Effector memory CD4-positive, alpha-beta T cell (primary cell): ENCODE data around the gene NKX6-2.
"Not testable (repeated sequence)": the region's sequence is repeated elsewhere in the genome, so short reads cannot be mapped to it uniquely, and the experiment has no call there.

Experiments used
- DNase-seq, 3 donors: peaks; one replicate each; pipeline ENCODE4 v3.0.0-alpha.2; 2020
- H3K27ac ChIP-seq: 2 replicates; pipeline ENCODE4 v1.7.0; 2013; ENCODE audit warnings: mild to moderate bottlenecking, low read length, moderate library complexity; ENCODE audit not compliant: insufficient read depth, poor library complexity, severe bottlenecking
- H3K27me3 ChIP-seq: replicated peaks from 2 replicates; pipeline ENCODE4 v1.7.0; 2013; ENCODE audit warnings: mild to moderate bottlenecking, low read length; ENCODE audit not compliant: insufficient read depth, control insufficient read depth, poor library complexity, severe bottlenecking
- H3K36me3 ChIP-seq: 2 replicates; pipeline ENCODE4 v1.7.0; 2013; ENCODE audit warnings: mild to moderate bottlenecking, low read length, moderate library complexity; ENCODE audit not compliant: control insufficient read depth, insufficient read depth
- H3K4me1 ChIP-seq: 2 replicates; pipeline ENCODE4 v1.7.0; 2013; ENCODE audit warnings: low read length, mild to moderate bottlenecking; ENCODE audit not compliant: control insufficient read depth, insufficient read depth, poor library complexity, severe bottlenecking
- H3K4me3 ChIP-seq: 2 replicates; pipeline ENCODE4 v1.7.0; 2013; ENCODE audit warnings: low read length, low read depth, mild to moderate bottlenecking; ENCODE audit not compliant: insufficient read depth, poor library complexity, severe bottlenecking
- H3K9me3 ChIP-seq: 2 replicates; pipeline ENCODE4 v1.7.0; 2013; ENCODE audit warnings: mild to moderate bottlenecking, low read length, moderate library complexity; ENCODE audit not compliant: control insufficient read depth

Gene NKX6-2

GRCh38 chr10:132746386-132746785 lies 39.6 kb downstream of the NKX6-2 start:
- Histone ChIP-seq H3K9me3 (no peaks in the 10 kb centered on the region), H3K27ac (no peak overlapping the region), H3K36me3 (peaks cover 4% of the 10 kb centered on the region), H3K4me3 (no peak overlapping the region), H3K27me3 (no peaks in the 10 kb centered on the region), H3K4me1 (no peaks in the 10 kb centered on the region)
- no peak for DNase-seq

- Histone ChIP-seq H3K27me3 (no peaks in the 10 kb centered on the region), H3K36me3 (peaks cover 4% of the 10 kb centered on the region), H3K4me1 (no peaks in the 10 kb centered on the region), H3K9me3 (no peaks in the 10 kb centered on the region), H3K4me3 (no peak overlapping the region), H3K27ac (no peak overlapping the region)
- no peak for DNase-seq
Measured at GRCh38 chr10:132745971-132746370, 40.0 kb downstream of the NKX6-2 start.

- Histone ChIP-seq H3K27me3 (no peaks in the 10 kb centered on the region), H3K9me3 (no peaks in the 10 kb centered on the region), H3K36me3 (peaks cover 4% of the 10 kb centered on the region), H3K27ac (no peak overlapping the region), H3K4me3 (no peak overlapping the region), H3K4me1 (no peaks in the 10 kb centered on the region)
- DNase-seq = no peak
Measured at GRCh38 chr10:132745511-132745910, 40.4 kb downstream of the NKX6-2 start.

- Histone ChIP-seq H3K4me3 (no peak overlapping the region), H3K27me3 (no peaks in the 10 kb centered on the region), H3K27ac (no peak overlapping the region)
Measured at GRCh38 chr10:132744839-132745238, 41.1 kb downstream of the NKX6-2 start.

GRCh38 chr10:132743925-132744490 lies 41.9 kb downstream of the NKX6-2 start:
- Histone ChIP-seq H3K27ac (no peak overlapping the region), H3K27me3 (no peaks in the 10 kb centered on the region), H3K36me3 (no peaks in the 10 kb centered on the region), H3K4me1 (no peaks in the 10 kb centered on the region), H3K4me3 (no peak overlapping the region), H3K9me3 (no peaks in the 10 kb centered on the region)
- DNase-seq = no peak

More at GRCh38 chr10:132744839-132745238, 41.1 kb downstream of the NKX6-2 start:
- no peaks in the 10 kb centered on the region for H3K9me3 ChIP-seq
- peaks cover 1% of the 10 kb centered on the region for H3K36me3 ChIP-seq
- DNase-seq = no peak
- no peaks in the 10 kb centered on the region for H3K4me1 ChIP-seq

GRCh38 chr10:132743196-132743924 lies 42.6 kb downstream of the NKX6-2 start:
- not testable (repeated sequence) for H3K27me3 ChIP-seq, DNase-seq, H3K4me3 ChIP-seq, H3K27ac ChIP-seq, H3K9me3 ChIP-seq, H3K36me3 ChIP-seq, H3K4me1 ChIP-seq

GRCh38 chr10:132742837-132743194 lies 43.1 kb downstream of the NKX6-2 start:
- no peaks in the 10 kb centered on the region for H3K9me3 ChIP-seq
- no peak for DNase-seq
- no peak overlapping the region for H3K4me3 ChIP-seq
- H3K27me3 ChIP-seq = no peaks in the 10 kb centered on the region
- no peak overlapping the region for H3K27ac ChIP-seq
- H3K4me1 ChIP-seq = no peaks in the 10 kb centered on the region
- no peaks in the 10 kb centered on the region for H3K36me3 ChIP-seq

- Histone ChIP-seq H3K27ac (no peak overlapping the region), H3K9me3 (no peaks in the 10 kb centered on the region), H3K27me3 (no peaks in the 10 kb centered on the region), H3K4me1 (no peaks in the 10 kb centered on the region), H3K4me3 (no peak overlapping the region), H3K36me3 (no peaks in the 10 kb centered on the region)
- no peak for DNase-seq
Measured at GRCh38 chr10:132742167-132742836, 43.6 kb downstream of the NKX6-2 start.

- Histone ChIP-seq H3K27ac (no peak overlapping the region), H3K27me3 (no peaks in the 10 kb centered on the region), H3K9me3 (no peaks in the 10 kb centered on the region), H3K4me1 (no peaks in the 10 kb centered on the region), H3K36me3 (no peaks in the 10 kb centered on the region), H3K4me3 (no peak overlapping the region)
- no peak for DNase-seq
Measured at GRCh38 chr10:132740588-132740987, 45.4 kb downstream of the NKX6-2 start.

- H3K27me3 ChIP-seq = no peaks in the 10 kb centered on the region
- no peaks in the 10 kb centered on the region for H3K36me3 ChIP-seq
- no peak overlapping the region for H3K4me3 ChIP-seq
- H3K9me3 ChIP-seq = no peaks in the 10 kb centered on the region
- no peaks in the 10 kb centered on the region for H3K4me1 ChIP-seq
- H3K27ac ChIP-seq = no peak overlapping the region
- DNase-seq = no peak
Measured at GRCh38 chr10:132739225-132739613, 46.7 kb downstream of the NKX6-2 start.
